GM12864 (cell line): ENCODE results near the gene TTC33.

Source experiments
- DNase-seq: peaks from one replicate; pipeline ENCODE4 v3.0.0-alpha.2; 2011; ENCODE audit warnings: low read depth
- H3K4me3 ChIP-seq: 2 replicates; pipeline ENCODE4 v1.5.1; 2011; ENCODE audit warnings: mild to moderate bottlenecking, low read depth, low read length, control low read depth
- CTCF ChIP-seq: IDR thresholded peaks from 2 replicates; pipeline ENCODE4 v1.5.1; 2011; ENCODE audit warnings: low read depth, mild to moderate bottlenecking, moderate library complexity, low read length, control low read depth, inconsistent platforms; ENCODE audit errors: missing control alignments

TTC33 gene

GRCh38 chr5:40757400-40757799, 1.6 kb upstream of the TTC33 start:
- no peak overlapping the region for H3K4me3 ChIP-seq
- no peak for TF ChIP-seq CTCF
- DNase-seq = no peak

DNA sequence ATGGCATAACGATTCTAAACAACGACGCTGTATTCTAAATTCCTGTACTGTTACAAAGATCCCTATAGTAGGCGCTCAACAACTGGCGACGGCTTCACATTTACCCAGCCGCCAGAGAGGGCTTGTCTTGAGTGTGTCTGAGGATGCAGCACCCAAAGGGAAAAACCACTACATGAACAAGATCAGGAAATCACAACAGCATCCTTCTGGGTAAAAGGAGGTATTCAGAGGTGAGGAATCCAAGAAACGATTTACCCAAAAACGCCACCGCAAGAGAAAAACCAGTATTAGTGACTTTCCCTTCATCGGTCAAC, 711 bp downstream of the TTC33 start:
- peak overlapping the region; percentile 94 for H3K4me3 ChIP-seq
- TF ChIP-seq CTCF = peak; percentile 79
- DNase-seq = peak; percentile 52

DNA sequence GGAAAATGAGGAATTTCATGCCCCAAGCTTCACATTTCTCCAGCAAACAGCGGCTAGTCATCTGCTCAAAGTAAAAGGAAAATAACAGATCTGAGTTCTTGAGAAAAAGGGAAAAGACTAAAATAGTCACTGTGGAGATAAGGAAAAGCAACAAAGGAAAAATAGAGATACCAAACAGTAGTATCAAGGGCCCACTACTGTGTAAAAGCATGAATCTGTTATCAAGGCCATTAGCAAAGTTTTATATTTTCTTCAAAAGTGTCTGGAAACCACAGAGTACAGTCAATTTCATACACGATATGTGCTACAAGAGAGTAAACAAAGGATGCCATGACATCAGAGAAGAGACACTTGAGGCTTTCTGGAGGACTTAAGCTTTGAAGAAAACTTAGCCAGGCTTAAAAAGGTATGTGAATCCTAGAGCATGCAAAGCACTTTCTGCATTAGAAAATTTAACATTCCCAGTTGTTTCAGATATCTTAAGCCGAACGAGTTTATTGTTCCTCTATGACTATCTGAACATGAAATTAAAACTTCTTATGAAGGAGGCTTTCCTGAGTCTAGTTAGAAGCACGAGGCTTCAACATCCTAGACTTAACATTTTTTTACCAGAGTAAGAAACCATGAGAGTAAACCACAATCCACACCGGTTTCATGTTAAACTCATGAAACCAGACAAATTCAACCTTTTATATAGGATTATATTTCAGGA, 1.2 kb downstream of the TTC33 start:
- H3K4me3 ChIP-seq = peak overlapping the region; percentile 94
- TF ChIP-seq CTCF = no peak
- DNase-seq = no peak

DNA sequence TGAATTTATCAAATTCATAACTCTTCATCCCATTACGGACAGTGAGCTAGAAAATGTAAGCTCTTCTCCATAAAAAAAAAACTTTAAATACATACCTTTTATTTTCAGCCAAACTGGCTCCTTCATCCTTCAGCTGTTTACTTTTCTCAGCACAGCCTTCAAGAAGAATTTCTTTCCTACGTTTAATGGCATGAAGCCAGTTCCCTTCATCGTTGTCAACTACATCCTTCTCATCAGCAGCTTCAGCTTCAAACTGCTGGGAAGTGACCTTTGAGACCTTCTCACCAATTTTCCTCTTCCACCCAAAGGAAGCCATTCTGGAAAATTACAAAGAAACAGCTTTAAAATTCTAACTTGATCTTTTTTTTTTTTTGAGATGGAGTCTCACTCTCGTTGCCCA, 9.1 kb downstream of the TTC33 start:
- DNase-seq = no peak
- no peak for TF ChIP-seq CTCF
- no peak overlapping the region for H3K4me3 ChIP-seq

DNA sequence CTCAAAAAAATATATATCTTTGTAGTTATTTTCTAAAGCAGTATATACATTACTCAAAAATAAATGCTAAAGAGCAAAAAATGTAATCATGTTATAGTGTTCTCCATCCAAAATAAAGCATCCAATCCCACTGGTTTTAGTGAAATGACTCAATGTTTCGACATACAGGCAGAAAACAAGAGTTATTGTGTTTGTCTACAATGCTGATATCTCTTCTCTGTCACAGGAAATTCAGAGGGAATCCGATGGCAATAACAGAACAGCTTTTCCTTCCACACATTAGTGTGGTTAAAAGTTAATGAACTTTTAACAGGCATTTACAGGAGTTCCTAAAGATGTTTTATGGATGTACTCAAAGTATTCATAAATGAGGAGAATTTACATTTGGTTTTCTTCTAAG, 12.0 kb downstream of the TTC33 start:
- no peak for DNase-seq
- H3K4me3 ChIP-seq = no peak overlapping the region
- TF ChIP-seq CTCF = no peak

DNA sequence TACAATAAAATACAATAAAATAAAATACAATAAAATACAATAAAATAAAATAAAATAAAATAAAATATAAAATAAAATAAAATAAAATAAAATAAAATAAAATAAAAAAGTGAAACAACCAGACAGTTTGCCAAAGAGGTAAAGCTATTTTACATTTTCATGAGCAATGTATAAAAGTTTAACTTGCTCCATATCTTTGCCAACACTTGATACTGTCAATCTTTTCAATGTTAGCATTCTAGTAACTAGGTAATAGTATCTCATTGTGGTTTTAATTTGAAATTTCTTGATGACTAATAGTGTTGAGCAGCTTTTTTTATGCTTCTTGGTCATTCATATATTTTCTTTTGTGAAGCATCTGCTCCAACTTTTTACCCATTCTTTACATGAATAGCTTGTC, 17.3 kb downstream of the TTC33 start:
- no peak for DNase-seq
- TF ChIP-seq CTCF = no peak
- H3K4me3 ChIP-seq = no peak overlapping the region

DNA sequence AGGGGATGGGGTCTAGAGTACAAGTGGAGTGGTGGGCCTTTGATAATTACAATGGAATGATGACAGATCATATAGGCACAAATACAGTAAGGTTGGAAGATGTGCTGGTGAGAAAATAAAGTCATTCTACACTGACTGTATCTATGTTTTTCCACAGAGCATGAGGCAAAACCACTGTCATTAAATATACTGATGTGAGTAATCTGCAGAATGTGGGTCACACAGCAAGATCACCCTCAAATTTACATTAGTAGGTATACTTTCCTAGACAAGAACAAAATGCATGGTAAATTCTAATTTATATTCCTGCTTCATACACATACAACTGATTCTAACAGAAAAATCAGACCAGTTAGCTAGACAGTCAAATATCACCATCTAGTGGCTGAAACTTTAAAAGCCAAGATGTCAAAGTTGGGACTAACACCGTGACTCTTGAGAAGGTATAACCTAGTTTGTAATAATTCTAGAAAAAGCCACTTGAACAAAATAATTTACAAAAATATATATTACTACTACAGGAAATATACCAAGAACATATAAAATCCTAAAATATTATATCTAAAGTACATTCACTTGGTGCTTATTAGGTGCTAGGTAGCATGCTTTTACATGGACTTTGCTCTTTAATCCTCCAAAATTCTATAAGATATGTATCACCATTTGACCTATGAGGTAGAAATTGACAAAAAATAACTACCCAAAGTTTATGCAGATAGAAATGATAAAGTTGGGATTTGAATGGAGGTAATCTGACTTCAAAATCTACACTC, 19.5 kb downstream of the TTC33 start:
- H3K4me3 ChIP-seq = no peak overlapping the region
- no peak for DNase-seq
- peak; percentile 51 for TF ChIP-seq CTCF
